Stimulated activated CD8-positive, alpha-beta memory T cell treated with anti-CD3 and anti-CD28 coated beads, Interleukin-7, amount 100 ng/mL, for 48 hours (primary cell): Measurements from ENCODE around the gene KRTAP24-1.

Source experiments
- DNase-seq, 2 donors: peaks; one replicate each; pipeline ENCODE4 v3.0.0-alpha.2; 2020; ENCODE audit warnings: low read depth in 1 of 2; ENCODE audit errors: extremely low read depth in 1 of 2

Gene KRTAP24-1

DNA sequence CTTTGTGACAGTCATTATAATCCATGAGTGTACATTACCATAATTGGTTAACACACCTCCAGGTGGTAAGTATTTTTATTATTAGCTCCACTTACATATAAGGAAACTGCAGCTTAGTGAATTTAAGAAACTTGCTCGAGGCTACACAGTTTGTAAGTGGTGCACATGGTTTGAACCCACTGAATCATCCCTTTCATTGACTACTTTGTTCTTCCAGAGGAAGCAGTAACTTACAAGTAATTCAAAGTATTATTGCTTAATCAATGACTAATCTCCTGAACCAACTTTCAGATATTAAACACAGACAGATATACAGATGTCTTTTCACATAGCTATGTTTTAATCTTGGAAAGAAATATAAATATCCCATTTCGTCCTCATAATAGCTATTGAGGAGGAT is 48.1 kb downstream of the KRTAP24-1 start:
- no peak for DNase-seq

DNA sequence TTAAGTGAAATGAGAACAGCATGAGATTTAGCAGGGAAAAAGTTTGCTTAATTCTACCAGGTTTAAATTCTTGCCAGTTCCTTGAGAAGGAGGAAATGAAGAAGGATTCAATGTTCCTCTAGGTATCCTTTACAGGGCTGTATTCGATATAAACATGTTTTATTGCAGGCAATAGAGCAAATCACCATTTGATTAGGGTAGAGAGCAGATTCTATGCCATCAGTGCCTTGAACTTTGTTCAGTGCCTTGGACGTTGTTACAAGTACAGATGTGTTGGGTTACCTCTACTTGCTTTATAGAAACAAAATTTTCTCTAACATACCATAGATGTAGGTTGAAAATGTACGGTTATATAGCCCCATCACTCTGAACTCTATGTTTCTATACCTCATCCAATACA is 48.7 kb downstream of the KRTAP24-1 start:
- no peak for DNase-seq

DNA sequence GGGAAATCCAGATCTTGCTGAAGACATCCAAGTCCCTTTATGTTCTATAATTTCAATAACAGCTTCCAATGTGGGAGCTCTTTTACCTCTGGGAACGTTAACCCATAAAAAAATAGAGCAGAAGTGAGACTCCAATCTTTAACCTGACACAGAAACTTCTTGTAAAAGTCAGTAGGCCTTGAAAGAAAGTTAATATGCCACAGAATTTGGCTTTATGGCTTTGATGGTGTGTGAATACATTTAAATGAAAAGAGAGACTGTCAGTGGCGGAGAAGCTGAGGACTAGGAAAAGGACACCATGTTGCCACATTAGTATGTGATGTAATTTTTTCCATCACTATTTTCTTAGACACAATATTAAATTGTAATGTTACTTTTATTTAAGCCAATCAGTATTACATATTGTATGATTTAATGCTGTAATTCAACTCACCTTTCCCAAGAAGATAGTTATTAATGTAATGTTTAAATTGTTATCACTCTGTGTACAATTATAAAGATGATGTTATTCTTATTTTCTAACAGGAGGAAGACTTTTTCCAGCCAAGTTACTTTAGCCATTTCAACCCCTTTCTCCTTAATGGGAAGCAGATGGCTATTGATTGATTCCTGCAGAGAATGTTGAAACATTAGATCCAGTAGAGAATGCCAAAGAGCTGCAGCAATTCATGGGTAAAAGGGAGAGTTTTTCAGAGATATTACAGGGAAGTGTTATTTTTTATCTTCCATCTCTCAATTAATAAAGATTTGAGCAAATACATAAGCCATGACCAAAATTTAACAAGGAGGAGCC is 49.3 kb downstream of the KRTAP24-1 start:
- DNase-seq, result no peak

DNA sequence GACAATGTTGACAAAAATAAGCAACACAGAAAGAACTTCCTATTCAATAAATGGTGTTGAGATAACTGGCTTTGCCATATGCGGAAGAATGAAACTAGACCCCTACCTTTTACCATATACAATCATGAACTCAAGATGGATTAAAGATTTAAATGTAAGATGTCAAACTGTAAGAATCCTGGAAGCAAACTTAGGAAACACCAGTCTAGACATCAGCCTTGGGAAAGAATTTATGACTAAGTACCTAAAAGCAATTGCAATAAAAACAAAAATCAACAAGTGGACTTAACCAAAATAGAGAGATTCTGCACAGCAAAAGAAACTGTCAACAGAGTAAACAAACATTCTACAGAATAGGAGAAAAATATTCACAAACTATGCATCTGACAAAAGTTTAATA is 50.7 kb downstream of the KRTAP24-1 start:
- DNase-seq, result no peak
